ENCODE measurements around the gene KRT78.

The KRT78 gene

GRCh38 chr12:52867642-52868041, 18.8 kb upstream of the KRT78 start:
- no peak for DNase-seq (ENCODE audit: extremely low read depth, low read depth)
- TF ChIP-seq CTCF (IDR thresholded peaks at IDR 0.05; ENCODE audit: low read depth, low read length): no peak

- no peak for DNase-seq (ENCODE audit: extremely low read depth, low read depth)
- no peak for TF ChIP-seq CTCF (IDR thresholded peaks at IDR 0.05; ENCODE audit: low read depth, low read length)
Observed at GRCh38 chr12:52867152-52867551, 18.4 kb upstream of the KRT78 start.

- TF ChIP-seq CTCF (IDR thresholded peaks at IDR 0.05; ENCODE audit: low read depth, low read length): peak; percentile 82
- no peak for DNase-seq (ENCODE audit: extremely low read depth, low read depth)
Observed at GRCh38 chr12:52865090-52865944, 16.5 kb upstream of the KRT78 start.

- no peak for DNase-seq (ENCODE audit: extremely low read depth, low read depth)
- TF ChIP-seq CTCF (IDR thresholded peaks at IDR 0.05; ENCODE audit: low read depth, low read length): no peak
Observed at GRCh38 chr12:52862023-52862422, 13.2 kb upstream of the KRT78 start.

- DNase-seq (ENCODE audit: extremely low read depth, low read depth): no peak
- no peak for TF ChIP-seq CTCF (IDR thresholded peaks at IDR 0.05; ENCODE audit: low read depth, low read length)
Observed at GRCh38 chr12:52861511-52861910, 12.7 kb upstream of the KRT78 start.

- no peak for TF ChIP-seq CTCF (IDR thresholded peaks at IDR 0.05; ENCODE audit: low read depth, low read length)
- DNase-seq (ENCODE audit: extremely low read depth, low read depth): no peak
Observed at GRCh38 chr12:52860102-52860823, 11.5 kb upstream of the KRT78 start.

- DNase-seq (ENCODE audit: extremely low read depth, low read depth): no peak
- no peak for TF ChIP-seq CTCF (IDR thresholded peaks at IDR 0.05; ENCODE audit: low read depth, low read length)
Observed at GRCh38 chr12:52857500-52857899, 8.7 kb upstream of the KRT78 start.

Measured in AG09319 (cell line).